Right ventricle myocardium inferior (tissue), 1 donor: ENCODE measurements around the gene C16orf54. TPM values are rescaled to one million over a fixed set of nuclear protein-coding genes. Genes with fewer than 3 reads are reported as not detected.
"Not testable (repeated sequence)": the region's sequence is repeated elsewhere in the genome, so short reads cannot be mapped to it uniquely, and the experiment has no call there.

ENCODE experiments used
- ATAC-seq: fragments of 200-7000 bp; cut with Tn5 transposase; one replicate; pipeline ENCODE4 v1.9.1; 2020; ENCODE audit warnings: mild to moderate bottlenecking, moderate library complexity
- DNase-seq: peaks from one replicate; pipeline ENCODE4 v3.0.0; 2021; ENCODE audit errors: missing footprints
- intact Hi-C: fragments of 100-400 bp; cut with DNase I; formaldehyde crosslinking; loops from one replicate; pipeline ENCODE4 v1.11.0; 2022
- total RNA-seq: library from RNA; stranded (reverse); fragmentation: NEBNext Ultra II Directional; extraction: Animal tissue kit (Norgen Biotek cat#: 25700); gene quantifications from one replicate; pipeline ENCODE4 v1.2.1, GENCODE V29; 2021
- donor health status: DM: no; HTN: yes; CAD: no; lungs with severe emphysema.

Gene C16orf54
- total RNA-seq, 1 donor from 2014 or later = 0.73 TPM

DNA sequence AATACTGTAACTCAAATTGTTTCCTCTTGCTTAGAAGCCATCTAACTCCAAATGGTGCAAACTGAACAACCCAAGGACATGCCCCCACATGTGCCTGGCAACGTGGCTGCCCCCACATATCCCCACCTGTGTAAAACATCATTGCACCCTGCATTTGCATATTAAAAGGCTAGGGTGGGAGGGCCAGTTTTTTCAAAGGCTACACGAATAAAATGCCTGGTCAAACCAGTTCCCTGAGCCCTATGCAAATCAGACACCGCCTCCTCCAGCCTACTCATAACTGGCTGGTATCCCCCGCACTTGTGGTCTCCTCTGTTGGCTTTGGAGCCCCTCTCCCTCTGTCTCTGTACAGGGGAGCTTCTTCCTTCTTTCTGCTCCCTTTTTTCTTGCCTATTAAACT, 26.7 kb downstream of the C16orf54 start:
- intact Hi-C loops = no loop called here
- DNase-seq = no peak
- no peak for ATAC-seq

DNA sequence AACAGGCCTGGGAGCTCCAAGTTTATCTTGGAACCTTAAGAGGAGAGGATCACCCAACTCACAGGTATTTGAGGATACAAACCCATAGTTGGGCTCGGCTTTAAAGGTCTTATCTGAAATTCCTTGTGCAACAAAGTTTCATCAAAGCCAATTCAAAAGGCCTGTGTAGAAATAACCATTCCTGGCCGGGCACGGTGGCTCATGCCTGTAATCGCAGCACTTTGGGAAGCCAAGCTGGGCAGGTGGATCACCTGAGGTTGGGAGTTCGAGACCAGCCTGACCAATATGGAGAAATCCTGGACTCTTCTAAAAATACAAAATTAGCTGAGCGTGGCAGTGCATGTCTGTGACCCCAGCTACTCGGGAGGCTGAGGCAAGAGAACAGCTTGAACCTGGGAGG, 28.7 kb downstream of the C16orf54 start:
- DNase-seq = no peak
- intact Hi-C loops = no loop called here
- ATAC-seq = no peak

DNA sequence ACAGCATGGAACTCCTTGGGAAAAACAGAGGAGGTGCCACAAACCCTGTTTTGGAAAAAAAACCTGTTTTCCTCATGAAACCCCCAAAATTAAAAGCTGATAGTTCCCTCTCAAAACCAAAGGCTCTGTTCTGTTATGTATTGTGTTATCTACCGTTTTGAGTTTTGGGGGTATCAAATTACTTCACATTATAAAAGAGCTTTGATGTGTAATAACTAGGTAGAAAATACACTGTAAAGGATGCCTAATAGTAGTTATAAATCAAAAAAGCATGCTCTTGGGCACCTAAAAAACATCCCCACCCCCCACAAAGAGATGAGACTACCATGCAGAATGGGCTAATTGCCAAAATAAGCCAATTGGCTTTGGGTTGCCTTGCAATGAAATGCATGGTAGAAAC, 30.8 kb downstream of the C16orf54 start:
- ATAC-seq = no peak
- DNase-seq = no peak
- intact Hi-C loops = no loop called here

DNA sequence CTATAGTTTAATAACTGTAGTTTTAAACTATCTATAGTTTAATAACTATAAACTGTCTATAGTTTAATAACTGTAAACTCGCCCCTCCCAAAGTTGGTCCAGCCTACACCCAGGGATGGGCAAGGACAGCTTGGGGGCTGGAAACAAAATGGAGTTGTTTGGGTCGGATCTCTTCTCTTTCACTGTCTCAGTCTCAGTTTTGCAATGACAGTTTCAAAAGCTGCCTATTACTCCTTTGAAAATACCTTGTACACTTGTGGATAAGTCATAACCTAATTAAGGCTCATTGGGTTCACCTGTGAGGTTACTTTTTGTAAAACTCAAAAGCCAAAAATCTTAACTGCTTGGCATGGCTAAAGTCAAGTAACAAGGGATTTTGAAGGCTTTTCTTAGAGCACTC, 31.4 kb downstream of the C16orf54 start:
- ATAC-seq (no peak), DNase-seq (no peak)
- intact Hi-C loops = no loop called here

DNA sequence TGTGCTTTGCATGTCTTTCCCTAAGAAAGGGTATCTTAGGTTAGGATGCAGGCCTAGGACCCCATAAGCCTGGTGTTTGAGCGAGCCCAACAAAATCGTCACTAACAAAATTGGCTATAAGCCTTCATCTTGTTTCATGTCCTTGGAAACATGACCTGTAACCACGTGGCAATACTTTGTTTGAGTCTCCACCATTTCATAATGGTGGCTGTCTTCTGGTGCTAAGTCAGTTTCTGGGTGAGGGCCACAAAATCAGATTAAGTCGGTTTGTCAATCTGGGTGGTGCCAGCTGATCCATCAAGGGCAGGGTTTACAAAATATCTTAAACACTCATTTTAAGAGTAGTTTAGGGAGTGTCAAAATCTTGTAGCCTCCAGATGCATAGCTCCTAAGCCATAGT, 33.0 kb downstream of the C16orf54 start:
- intact Hi-C loops = no loop called here
- DNase-seq = no peak

DNA sequence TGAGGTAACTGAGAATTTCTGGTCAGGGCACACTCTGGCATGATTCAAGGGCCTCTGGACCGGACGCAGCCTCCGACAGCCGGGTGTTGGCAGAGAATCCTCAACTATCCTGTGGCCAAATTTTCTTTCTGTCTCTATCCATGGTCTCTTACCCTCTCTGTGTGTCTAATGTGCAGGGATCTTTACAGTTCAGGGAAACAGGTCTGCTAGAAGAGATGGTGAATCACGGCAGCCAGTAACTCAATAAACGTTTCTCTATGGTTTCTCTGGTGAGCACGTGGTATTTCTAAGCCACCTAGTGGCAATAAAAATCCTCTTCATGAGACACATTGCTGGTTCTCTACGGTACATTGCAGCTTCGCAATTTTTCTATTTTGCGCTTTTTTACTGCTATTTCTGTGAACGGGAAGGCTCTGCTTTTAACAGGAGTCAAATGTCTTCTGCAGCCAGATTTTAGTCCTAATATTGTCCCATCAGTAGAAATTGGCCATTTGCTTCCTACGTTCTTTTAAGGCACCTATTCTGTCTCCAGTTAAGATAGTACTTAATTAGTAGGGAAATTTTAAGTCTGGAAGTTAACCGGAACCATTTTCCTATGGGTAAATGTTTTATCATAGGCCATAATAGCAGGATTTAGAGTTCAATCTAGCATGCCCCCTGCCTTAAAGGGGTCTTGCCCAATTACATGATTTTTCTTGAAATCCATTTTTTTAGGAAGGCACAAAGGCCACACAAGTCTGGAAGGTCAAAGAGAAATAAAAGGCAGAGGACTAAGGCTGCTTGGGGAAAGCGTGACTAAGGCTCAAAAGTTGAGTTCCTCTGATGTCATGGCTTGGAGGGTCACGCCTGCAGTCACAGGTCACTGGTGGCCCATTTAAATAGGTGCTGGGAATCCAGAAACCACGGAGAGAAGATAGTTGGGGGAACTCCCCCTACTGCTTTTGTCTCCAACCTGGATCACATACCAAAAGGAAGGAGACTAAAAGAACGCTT, 35.3 kb downstream of the C16orf54 start:
- ATAC-seq (no peak), DNase-seq (no peak)
- intact Hi-C loops = no loop called here

More for the DNA sequence above, 33.0 kb downstream of the C16orf54 start:
- ATAC-seq = no peak

DNA sequence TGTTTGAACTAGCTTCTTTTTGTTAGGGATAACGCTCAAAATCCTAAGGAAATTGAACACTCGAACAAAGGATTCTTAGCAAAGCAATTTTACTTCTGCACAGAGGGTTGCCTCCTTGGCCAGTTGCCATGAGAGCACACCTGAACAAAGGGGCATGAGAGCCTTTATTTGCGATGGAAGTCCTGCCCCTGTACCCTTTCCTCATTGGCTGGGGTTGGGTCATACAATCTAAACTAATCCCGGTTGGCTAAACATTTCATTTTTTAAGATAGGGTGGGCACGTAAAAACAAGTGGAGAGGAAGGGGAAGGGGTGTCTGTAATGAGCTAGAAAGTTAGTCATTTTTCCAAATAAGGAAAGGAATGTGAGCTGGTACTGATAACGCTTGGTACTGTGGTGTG, 36.1 kb downstream of the C16orf54 start:
- DNase-seq, intact Hi-C loops, ATAC-seq: not testable (repeated sequence)

DNA sequence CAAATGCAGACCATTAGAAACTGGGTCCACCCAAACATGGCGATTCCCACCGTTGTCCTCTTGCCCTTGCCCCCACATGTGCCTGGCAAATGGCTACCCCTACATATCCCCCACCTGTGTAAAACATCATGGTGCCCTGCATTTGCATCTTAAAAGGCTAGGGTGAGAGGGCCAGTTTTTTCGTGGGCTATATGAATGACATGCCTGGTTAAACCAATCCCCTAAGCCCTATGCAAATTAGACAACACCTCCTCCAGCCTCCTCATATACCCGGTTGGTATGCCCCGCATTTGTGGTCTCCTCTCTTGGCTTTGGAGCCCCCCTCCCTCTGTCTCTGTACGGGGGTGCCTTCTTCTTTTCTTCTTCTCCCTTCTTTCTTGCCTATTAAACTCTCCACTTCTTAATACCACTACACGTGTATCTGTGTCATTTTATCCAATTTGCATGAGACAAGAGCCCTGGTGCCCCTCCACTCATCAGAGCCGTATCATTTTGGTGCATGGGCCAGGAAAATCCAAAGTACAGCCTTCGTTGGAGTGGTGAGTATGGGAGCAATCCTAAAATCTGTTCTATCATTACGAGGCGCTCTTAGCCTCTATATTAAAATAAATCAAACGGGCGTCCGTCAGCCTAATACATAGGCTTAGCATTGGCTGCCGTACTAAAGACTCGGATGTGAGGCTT, 36.7 kb downstream of the C16orf54 start:
- DNase-seq = no peak
- ATAC-seq = no peak
- intact Hi-C loops = no loop called here

DNA sequence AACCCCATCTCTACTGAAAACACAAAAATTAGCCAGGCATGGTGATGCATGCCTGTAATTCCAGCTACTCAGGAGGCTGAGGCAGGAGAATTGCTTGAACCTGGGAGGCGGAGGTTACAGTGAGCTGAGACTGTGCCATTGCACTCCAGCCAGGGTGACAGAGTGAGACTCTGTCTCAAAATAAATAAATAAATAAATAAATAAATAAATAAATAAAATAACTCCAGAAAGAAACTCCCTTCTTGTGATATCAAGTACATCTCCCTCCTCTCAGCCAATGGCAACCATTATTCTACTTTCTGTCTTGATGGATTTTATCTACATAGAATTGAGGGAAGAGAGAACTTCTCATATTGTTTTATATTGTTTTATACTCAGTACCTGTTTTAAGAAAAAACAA, 38.6 kb downstream of the C16orf54 start:
- ATAC-seq, DNase-seq, intact Hi-C loops: not testable (repeated sequence)

DNA sequence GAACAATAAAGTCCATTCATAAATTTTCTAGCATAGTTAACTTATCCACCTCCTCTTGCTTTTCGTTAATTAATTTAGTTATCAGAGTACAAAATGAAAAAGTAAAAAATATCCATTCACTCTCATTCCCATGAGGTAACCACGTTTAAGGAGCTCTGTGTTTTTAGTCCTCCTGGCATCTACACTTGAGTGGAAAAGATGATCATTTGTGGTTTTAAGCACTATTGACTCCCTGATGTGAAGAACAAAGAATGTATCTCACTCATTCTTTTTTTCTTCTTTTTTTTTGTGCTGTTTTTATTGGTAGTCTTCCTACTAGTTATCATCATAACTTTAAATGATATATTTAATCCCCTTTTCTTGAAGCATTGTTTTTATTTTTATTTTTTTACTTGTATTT, 40.8 kb downstream of the C16orf54 start:
- DNase-seq (no peak), ATAC-seq (no peak)
- intact Hi-C loops = no loop called here

DNA sequence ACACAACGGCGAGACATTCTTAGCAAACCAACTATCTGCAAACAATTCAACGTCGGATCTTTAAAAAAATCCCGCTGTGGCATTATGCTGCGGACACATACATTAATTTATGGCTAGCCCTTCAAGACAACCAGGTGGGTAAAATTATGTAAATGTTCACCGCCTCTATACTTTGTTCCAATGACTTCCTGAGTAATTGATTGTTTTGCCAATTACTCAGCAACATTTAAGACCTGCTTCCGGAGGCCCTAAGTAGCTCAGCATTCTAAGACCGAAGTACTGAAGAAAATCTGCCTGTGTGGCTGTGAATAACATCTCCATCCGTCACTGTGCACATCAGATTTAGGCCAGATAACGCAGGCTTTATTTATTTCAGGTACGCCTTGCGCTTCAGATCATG, 43.5 kb downstream of the C16orf54 start:
- DNase-seq (no peak), ATAC-seq (no peak)
- intact Hi-C loops = no loop called here

DNA sequence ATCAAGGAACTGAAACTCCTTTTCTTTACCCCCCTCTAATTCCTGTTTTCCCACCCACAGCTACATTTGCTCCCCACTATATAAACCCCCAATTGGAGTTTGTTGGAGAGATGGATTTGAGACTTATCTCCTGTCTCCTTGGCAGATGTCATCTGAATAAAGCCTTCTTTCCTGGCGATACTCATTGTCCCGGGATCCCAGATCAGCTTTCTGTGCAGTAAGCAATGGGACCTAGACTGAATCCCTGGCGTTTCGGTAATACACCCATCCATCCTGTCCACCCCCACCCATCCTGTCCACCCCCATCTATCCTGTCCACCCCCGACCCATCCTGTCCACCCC, 44.6 kb downstream of the C16orf54 start:
- DNase-seq (no peak), ATAC-seq (no peak)
- intact Hi-C loops = loop anchor here (2.0 kb wide), 1 partner anchor 320 kb away; no protein-coding TSS in a partner anchor

DNA sequence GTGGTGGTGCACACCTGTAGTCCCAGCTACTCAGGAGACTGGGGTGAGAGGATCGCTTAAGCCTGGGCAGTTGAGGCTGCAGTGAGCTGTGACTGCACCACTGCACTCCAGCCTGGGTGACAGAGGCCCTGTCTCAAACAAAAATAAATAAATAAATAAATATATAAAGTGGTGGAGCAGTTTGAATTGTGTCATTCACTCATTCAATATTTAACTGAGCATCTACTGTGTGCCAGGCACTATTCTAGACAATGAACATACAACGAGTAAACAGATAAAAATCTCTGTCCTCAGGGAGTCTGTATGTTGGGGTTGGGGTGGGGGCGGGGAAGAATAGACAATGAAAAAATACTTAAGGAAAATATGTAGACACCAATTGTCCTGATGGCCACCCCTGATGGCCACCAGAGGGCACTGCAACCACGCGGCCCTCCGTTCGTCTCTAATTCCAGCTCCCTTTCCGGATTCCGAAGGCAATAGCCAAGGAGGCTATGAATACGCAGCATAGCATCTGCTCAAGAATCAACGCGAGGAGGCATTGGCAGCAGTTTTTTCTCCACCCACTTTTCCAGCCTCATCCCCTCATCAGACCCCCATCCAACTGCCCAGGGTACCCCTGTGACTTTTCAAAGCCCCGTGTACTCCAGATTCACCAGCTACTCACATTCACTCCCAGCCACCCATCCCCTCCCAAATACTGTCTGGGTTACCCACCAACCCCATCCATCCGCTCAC, 45.4 kb downstream of the C16orf54 start:
- DNase-seq = peak; percentile 82
- intact Hi-C loops = loop anchor here (2.0 kb wide), 1 partner anchor 320 kb away; no protein-coding TSS in a partner anchor
- peak; percentile 76 for ATAC-seq

DNA sequence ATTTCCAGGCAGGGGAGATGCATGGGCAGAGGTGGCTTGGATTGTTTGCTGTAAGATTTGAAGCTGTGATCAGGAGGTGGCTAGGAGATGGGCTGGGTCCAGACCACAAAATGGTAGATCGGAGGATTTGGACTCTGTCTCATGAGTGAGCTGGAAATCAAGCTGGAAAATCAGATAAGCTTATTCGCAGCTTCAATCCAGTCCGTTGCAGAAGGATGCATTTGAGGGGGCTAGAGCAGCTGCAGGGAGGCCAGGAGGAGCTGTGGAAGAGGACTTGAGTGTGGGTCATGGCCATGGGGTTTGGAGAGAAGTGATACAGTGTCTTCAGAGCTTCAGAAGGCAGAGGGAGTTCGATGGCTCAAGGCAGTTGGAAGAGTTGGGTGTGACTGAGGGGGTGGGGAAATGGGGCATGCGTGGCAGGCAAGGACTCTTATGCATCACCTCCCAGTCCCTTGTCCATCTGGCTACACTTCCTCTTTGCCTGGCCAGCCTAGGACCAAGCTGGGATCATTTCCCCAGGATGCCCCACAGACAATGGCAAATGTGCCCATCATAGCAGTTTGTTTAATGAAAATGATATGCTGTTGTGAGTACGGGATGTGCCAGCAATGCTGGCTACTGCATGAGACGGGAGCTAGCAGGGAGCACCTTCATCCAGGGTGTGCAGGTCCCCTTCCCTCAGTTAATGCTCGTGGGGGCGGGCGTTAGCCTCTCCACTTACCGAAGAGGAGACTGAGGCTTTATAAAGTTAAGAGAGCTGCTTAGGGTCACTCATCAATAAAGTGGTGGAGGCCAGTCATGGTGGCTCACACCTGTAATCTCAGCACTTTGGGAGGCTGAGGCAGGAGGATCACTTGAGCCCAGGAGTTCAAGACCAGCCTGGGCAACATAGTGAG, 46.2 kb downstream of the C16orf54 start:
- intact Hi-C loops = loop anchor here (2.0 kb wide), 1 partner anchor 321 kb away; no protein-coding TSS in a partner anchor
- ATAC-seq = no peak

DNA sequence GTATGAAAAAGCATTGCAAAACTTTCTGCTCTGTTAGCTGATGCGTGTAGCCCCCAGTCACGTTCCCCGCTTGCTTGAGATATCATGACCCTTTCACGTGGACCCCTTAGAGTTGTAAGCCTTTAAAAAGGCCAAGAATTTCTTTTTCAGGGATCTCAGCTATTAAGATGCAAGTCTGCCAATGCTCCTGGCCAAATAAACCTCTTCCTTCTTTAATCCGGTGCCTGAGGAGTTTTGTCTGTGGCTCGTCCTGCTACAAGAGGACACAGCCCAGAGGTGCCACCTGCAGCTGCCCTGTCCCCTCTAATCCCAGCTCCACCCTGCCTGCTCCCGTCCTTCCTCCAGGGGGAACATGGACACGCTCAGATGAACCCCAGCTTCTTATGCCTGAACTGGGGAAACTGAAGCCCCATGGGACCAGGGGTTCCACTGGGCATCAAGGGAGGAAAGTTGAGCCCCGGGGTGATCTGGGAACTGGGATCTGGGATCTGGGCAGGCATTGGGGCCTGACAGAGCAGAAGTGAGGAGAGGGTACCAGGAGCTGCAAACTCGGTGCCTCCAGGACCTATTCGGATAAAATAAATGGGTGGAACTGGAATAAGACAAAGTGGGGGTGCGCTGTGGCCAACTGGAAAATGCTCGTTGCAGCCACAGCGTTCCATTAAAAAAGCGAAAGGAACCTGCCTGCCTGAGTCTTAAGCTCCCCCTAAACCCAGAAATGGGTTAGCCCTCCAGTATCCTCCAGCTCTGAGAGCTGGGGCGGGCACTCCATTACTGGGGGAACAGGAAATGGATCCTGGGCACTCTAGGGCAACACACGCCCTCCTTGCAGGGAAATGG, 47.1 kb downstream of the C16orf54 start:
- DNase-seq = no peak
- intact Hi-C loops = no loop called here

More for the DNA sequence above, 46.2 kb downstream of the C16orf54 start:
- DNase-seq = no peak

DNA sequence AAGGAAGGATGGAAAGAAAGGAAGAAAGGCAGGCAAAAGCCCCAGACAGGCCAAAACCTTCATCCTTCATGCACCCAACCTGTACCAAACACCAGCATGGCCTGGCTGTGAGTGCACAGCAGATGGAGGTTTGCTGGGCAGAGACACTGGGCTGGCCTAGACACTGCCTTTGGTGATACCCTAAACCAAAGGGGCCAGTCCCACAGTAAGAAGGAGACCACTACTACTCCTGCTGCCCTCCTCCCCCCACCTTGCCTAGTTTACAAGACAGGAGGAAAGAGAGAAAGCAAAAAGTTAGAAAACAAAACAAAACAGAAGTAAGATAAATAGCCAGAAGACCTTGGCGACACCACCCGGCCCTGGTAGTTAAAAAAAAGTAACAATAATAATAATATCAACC, 47.7 kb downstream of the C16orf54 start:
- no peak for DNase-seq
- intact Hi-C loops = no loop called here
- no peak for ATAC-seq

More for the DNA sequence above, 47.1 kb downstream of the C16orf54 start:
- ATAC-seq = no peak

DNA sequence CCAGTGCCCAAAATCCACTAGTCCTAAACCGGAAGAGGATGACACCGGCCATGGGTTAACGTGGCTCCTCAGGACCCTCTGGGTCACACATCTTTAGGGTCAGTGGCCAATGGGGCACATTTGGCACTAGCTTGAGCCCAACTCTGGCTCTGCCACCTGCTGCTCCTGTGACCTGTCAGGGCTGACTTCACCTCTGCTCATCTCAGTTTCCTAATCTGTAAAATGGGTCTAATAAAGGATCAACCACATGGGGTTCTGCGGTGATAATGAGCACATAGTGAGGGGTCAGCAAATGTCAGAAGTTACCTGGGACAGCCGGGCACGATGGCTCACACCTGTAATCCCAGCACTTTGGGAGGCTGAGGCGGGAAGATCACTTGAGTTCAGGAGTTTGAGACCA, 48.4 kb downstream of the C16orf54 start:
- intact Hi-C loops = no loop called here
- DNase-seq = no peak
- ATAC-seq = no peak
